H9 (cell line): ENCODE data around the gene ABCA12. TPM values are rescaled to one million over a fixed set of nuclear protein-coding genes. Genes with fewer than 3 reads are reported as not detected.

ENCODE experiments used
- DNase-seq: peaks from one replicate; pipeline ENCODE4 v3.0.0-alpha.2; 2017
- H2AFZ ChIP-seq: one replicate; pipeline ENCODE4 v1.6.1; 2013; ENCODE audit warnings: mild to moderate bottlenecking, low read length, control low read depth, moderate library complexity
- H2AK5ac ChIP-seq: 2 replicates; pipeline ENCODE4 v1.6.1; 2013; ENCODE audit warnings: low read length, control low read depth, mixed read lengths; ENCODE audit not compliant: insufficient read length
- H2BK120ac ChIP-seq: one replicate; pipeline ENCODE4 v1.6.1; 2013; ENCODE audit warnings: low read depth, mild to moderate bottlenecking, low read length, control low read depth, inconsistent platforms; ENCODE audit not compliant: poor library complexity, severe bottlenecking
- H2BK12ac ChIP-seq: 2 replicates; pipeline ENCODE4 v1.6.1; 2013; ENCODE audit warnings: low read length, control low read depth, mixed read lengths, low read depth; ENCODE audit not compliant: insufficient read length
- H2BK15ac ChIP-seq: 2 replicates; pipeline ENCODE4 v1.6.1; 2013; ENCODE audit warnings: low read depth, low read length, control low read depth
- H2BK20ac ChIP-seq: one replicate; pipeline ENCODE4 v1.6.1; 2013; ENCODE audit warnings: low read depth, mild to moderate bottlenecking, low read length, control low read depth, inconsistent platforms; ENCODE audit not compliant: poor library complexity, severe bottlenecking
- H2BK5ac ChIP-seq: 2 replicates; pipeline ENCODE4 v1.6.1; 2013; ENCODE audit warnings: low read length, control low read depth, mixed read lengths; ENCODE audit not compliant: insufficient read length
- H3K14ac ChIP-seq: 2 replicates; pipeline ENCODE4 v1.6.1; 2013; ENCODE audit warnings: low read length, control low read depth; ENCODE audit not compliant: insufficient read depth
- H3K18ac ChIP-seq: 2 replicates; pipeline ENCODE4 v1.6.1; 2013; ENCODE audit warnings: low read depth, mild to moderate bottlenecking, mixed read lengths, low read length, control low read depth; ENCODE audit not compliant: insufficient read length
- H3K23ac ChIP-seq: 2 replicates; pipeline ENCODE4 v1.6.1; 2013; ENCODE audit warnings: low read length, control low read depth, mixed read lengths, low read depth; ENCODE audit not compliant: insufficient read length
- H3K23me2 ChIP-seq: 2 replicates; pipeline ENCODE4 v1.6.1; 2013; ENCODE audit warnings: low read depth, mild to moderate bottlenecking, mixed read lengths, low read length, control low read depth; ENCODE audit not compliant: insufficient read length, poor library complexity, severe bottlenecking
- H3K27ac ChIP-seq: 2 replicates; pipeline ENCODE4 v1.5.1; 2013; ENCODE audit warnings: low read length, control low read depth, mixed read lengths, low read depth; ENCODE audit not compliant: insufficient read length
- H3K27me3 ChIP-seq: 2 replicates; pipeline ENCODE4 v1.6.1; 2013; ENCODE audit warnings: low read length, control low read depth, inconsistent platforms; ENCODE audit not compliant: insufficient read depth
- H3K4ac ChIP-seq: 2 replicates; pipeline ENCODE4 v1.6.1; 2013; ENCODE audit warnings: low read depth, mild to moderate bottlenecking, control low read depth, inconsistent platforms, low read length, moderate library complexity
- H3K4me1 ChIP-seq: 2 replicates; pipeline ENCODE4 v1.6.1; 2013; ENCODE audit warnings: low read length, control low read depth, inconsistent platforms; ENCODE audit not compliant: insufficient read depth
- H3K4me2 ChIP-seq: 2 replicates; pipeline ENCODE4 v1.6.1; 2013; ENCODE audit warnings: low read length, control low read depth, mixed read lengths; ENCODE audit not compliant: insufficient read length, insufficient read depth
- H3K56ac ChIP-seq: 2 replicates; pipeline ENCODE4 v1.6.1; 2013; ENCODE audit warnings: low read depth, mild to moderate bottlenecking, mixed read lengths, low read length, control low read depth; ENCODE audit not compliant: insufficient read length
- H3K79me1 ChIP-seq: 2 replicates; pipeline ENCODE4 v1.6.1; 2013; ENCODE audit warnings: low read depth, mild to moderate bottlenecking, moderate library complexity, low read length, control low read depth, inconsistent platforms; ENCODE audit not compliant: insufficient read depth, poor library complexity, severe bottlenecking
- H3K79me2 ChIP-seq: 2 replicates; pipeline ENCODE4 v1.6.1; 2013; ENCODE audit warnings: low read length, control low read depth, inconsistent platforms; ENCODE audit not compliant: insufficient read depth
- H3K9ac ChIP-seq: 2 replicates; pipeline ENCODE4 v1.6.1; 2013; ENCODE audit warnings: low read length, control low read depth, mixed read lengths; ENCODE audit not compliant: insufficient read length; ENCODE audit errors: extremely low read depth
- H3K9me3 ChIP-seq: one replicate; pipeline ENCODE4 v1.6.1; 2013; ENCODE audit warnings: low read depth, low read length, inconsistent platforms; ENCODE audit not compliant: control insufficient read depth
- H3T11ph ChIP-seq: one replicate; pipeline ENCODE4 v1.6.1; 2013; ENCODE audit warnings: mild to moderate bottlenecking, low read length, control low read depth, inconsistent platforms
- H4K20me1 ChIP-seq: one replicate; pipeline ENCODE4 v1.6.1; 2013; ENCODE audit not compliant: control insufficient read depth, insufficient read length, insufficient read depth
- H4K5ac ChIP-seq: 2 replicates; pipeline ENCODE4 v1.6.1; 2013; ENCODE audit warnings: low read depth, mild to moderate bottlenecking, mixed read lengths, low read length, control low read depth; ENCODE audit not compliant: insufficient read length
- H4K8ac ChIP-seq: replicated peaks from 2 replicates; pipeline ENCODE4 v1.6.1; 2013; ENCODE audit warnings: low read length, control low read depth, mixed read lengths, low read depth; ENCODE audit not compliant: insufficient read length
- H4K91ac ChIP-seq: 2 replicates; pipeline ENCODE4 v1.6.1; 2013; ENCODE audit warnings: low read depth, mild to moderate bottlenecking, moderate library complexity, mixed read lengths, low read length, control low read depth; ENCODE audit not compliant: insufficient read length
- H3K27ac Mint-ChIP-seq, 3 experiments: 2 replicates in 2 of 3; 3 replicates in 1 of 3; pipeline ENCODE4 v1.8.0; 2020 to 2021; ENCODE audit warnings: mixed read lengths in 3 of 3, mild to moderate bottlenecking in 1 of 3, moderate library complexity in 1 of 3
- H3K27me3 Mint-ChIP-seq: 2 replicates; pipeline ENCODE4 v1.8.0; 2021; ENCODE audit warnings: low read depth, mild to moderate bottlenecking, moderate library complexity, mixed read lengths
- H3K36me3 Mint-ChIP-seq, 3 experiments: 2 replicates in 2 of 3; 3 replicates in 1 of 3; pipeline ENCODE4 v1.8.0; 2020 to 2021; ENCODE audit warnings: low read depth in 3 of 3, mixed read lengths in 3 of 3; ENCODE audit not compliant: insufficient read depth in 1 of 3
- H3K4me1 Mint-ChIP-seq, 2 experiments: 2 replicates each; pipeline ENCODE4 v1.8.0; 2020; ENCODE audit warnings: mixed read lengths in 2 of 2
- H3K4me3 Mint-ChIP-seq, 2 experiments: 2 replicates in 1 of 2; 3 replicates in 1 of 2; pipeline ENCODE4 v1.8.0; 2020 to 2021; ENCODE audit warnings: mild to moderate bottlenecking in 2 of 2, mixed read lengths in 2 of 2, moderate library complexity in 1 of 2
- H3K9me3 Mint-ChIP-seq, 2 experiments: 2 replicates in 1 of 2; 3 replicates in 1 of 2; pipeline ENCODE4 v1.8.0; 2020; ENCODE audit warnings: mild to moderate bottlenecking in 2 of 2, mixed read lengths in 2 of 2, moderate library complexity in 1 of 2
- WGBS: extraction: QIAGEN DNeasy Blood & Tissue Kit; methylation state at CpG from one replicate; pipeline ENCODE4 v1.1.7; 2013; ENCODE audit warnings: missing lambda C conversion rate, low lambda C conversion rate, mixed read lengths; ENCODE audit not compliant: insufficient read length; ENCODE audit errors: extremely low coverage; 5-methylcytosine and 5-hydroxymethylcytosine counted together
- total RNA-seq: library from RNA; stranded (reverse); gene quantifications from 2 replicates; pipeline ENCODE4 v1.2.1, GENCODE V29; 2021
- TF ChIP-seq, protein P1 (sequence below): fragments of 200-600 bp; sonication (generic); conservative IDR thresholded peaks from 3 replicates; pipeline ENCODE4 v1.8.0; 2021; ENCODE audit warnings: antibody characterized with exemption, mild to moderate bottlenecking

Gene ABCA12
- total RNA-seq, 1 experiment from 2014 or later, result not detected

DNA sequence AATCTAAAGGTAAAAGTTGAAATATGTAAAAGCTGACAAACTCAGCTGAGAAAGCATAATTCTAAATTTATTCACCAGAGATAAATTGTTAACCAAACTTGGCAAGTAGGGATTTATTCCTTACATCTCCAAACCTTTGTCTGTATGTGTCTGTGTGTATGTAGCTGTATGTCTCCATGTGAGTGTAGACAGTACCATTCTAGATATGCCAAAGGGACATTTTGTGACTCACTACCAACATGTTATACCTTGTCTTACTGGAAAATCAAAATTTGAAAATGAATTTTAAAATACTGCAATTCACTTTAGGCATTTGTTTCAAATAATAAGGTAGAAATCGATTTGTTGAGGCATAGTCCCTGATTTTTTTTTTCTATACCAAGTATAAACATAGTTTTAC lies 102.1 kb downstream of the ABCA12 start:
- Histone ChIP-seq H3K4ac (no peak overlapping the region), H3K23me2 (no peaks in the 10 kb centered on the region), H3K79me1 (no peaks in the 10 kb centered on the region), H3K79me2 (no peaks in the 10 kb centered on the region), H4K20me1 (no peaks in the 10 kb centered on the region), H3K14ac (no peak overlapping the region), H3K27me3 (no peaks in the 10 kb centered on the region), H3K23ac (no peak overlapping the region), H3T11ph (no peak overlapping the region), H2AFZ (no peak overlapping the region), H2AK5ac (no peak overlapping the region), H2BK12ac (no peak overlapping the region), H3K9me3 (no peaks in the 10 kb centered on the region), H2BK15ac (no peak overlapping the region), H3K4me2 (no peak overlapping the region), H2BK120ac (no peak overlapping the region), H3K9ac (no peak overlapping the region), H3K27ac (no peak overlapping the region), H2BK5ac (no peak overlapping the region), H4K8ac (no peak overlapping the region), H2BK20ac (no peak overlapping the region), H3K4me1 (no peaks in the 10 kb centered on the region), H3K18ac (no peak overlapping the region), H4K91ac (no peak overlapping the region), H3K56ac (no peak overlapping the region), H4K5ac (no peak overlapping the region)
- H3K9me3 Mint-ChIP-seq, result no peaks in the 10 kb centered on the region
- no peaks in the 10 kb centered on the region for H3K27me3 Mint-ChIP-seq
- H3K4me1 Mint-ChIP-seq, result no peaks in the 10 kb centered on the region
- H3K36me3 Mint-ChIP-seq, result no peaks in the 10 kb centered on the region
- no CpG with 5 or more reads among the region's 1 CpG for WGBS
- no peak overlapping the region for H3K4me3 Mint-ChIP-seq
- DNase-seq, result no peak
- no peak overlapping the region for H3K27ac Mint-ChIP-seq
- TF ChIP-seq, protein P1, sequence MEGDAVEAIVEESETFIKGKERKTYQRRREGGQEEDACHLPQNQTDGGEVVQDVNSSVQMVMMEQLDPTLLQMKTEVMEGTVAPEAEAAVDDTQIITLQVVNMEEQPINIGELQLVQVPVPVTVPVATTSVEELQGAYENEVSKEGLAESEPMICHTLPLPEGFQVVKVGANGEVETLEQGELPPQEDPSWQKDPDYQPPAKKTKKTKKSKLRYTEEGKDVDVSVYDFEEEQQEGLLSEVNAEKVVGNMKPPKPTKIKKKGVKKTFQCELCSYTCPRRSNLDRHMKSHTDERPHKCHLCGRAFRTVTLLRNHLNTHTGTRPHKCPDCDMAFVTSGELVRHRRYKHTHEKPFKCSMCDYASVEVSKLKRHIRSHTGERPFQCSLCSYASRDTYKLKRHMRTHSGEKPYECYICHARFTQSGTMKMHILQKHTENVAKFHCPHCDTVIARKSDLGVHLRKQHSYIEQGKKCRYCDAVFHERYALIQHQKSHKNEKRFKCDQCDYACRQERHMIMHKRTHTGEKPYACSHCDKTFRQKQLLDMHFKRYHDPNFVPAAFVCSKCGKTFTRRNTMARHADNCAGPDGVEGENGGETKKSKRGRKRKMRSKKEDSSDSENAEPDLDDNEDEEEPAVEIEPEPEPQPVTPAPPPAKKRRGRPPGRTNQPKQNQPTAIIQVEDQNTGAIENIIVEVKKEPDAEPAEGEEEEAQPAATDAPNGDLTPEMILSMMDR, result no peak
